A549 (cell line): Measurements from ENCODE around the gene ITFG1.
"Not testable (repeated sequence)": the region's sequence is repeated elsewhere in the genome, so short reads cannot be mapped to it uniquely, and the experiment has no call there.

Experiments
- HDAC2 ChIP-seq: fragments of 200-600 bp; sonication (generic); IDR thresholded peaks from 2 replicates; pipeline ENCODE4 v1.6.1; 2016
- HOXB13 ChIP-seq: fragments of 250-450 bp; sonication (Bioruptor Pico); IDR thresholded peaks from 2 replicates; pipeline ENCODE4 v1.5.0; 2020; ENCODE audit warnings: low read depth, mild to moderate bottlenecking, moderate library complexity
- NR3C1 ChIP-seq: fragments of >200 bp; sonication (Bioruptor Twin); formaldehyde crosslinking; IDR thresholded peaks from 3 replicates; pipeline ENCODE4 v1.6.1; 2017
- POLR2A ChIP-seq: IDR thresholded peaks from 2 replicates; pipeline ENCODE4 v1.6.1; 2012; ENCODE audit warnings: mild to moderate bottlenecking, low read length
- RCOR1 ChIP-seq: fragments of 150-350 bp; IDR thresholded peaks from 2 replicates; pipeline ENCODE4 v1.6.1; 2014; ENCODE audit warnings: antibody characterized with exemption, low read length, low read depth
- TF ChIP-seq, protein P1 (sequence below): fragments of >200 bp; sonication (Bioruptor Twin); formaldehyde crosslinking; IDR thresholded peaks from 3 replicates; pipeline ENCODE4 v1.5.1; 2016
- TF ChIP-seq, protein P2 (sequence below): fragments of 150-350 bp; IDR thresholded peaks from 2 replicates; pipeline ENCODE4 v1.6.1; 2014; ENCODE audit warnings: low read depth, mild to moderate bottlenecking, low read length

DNA sequence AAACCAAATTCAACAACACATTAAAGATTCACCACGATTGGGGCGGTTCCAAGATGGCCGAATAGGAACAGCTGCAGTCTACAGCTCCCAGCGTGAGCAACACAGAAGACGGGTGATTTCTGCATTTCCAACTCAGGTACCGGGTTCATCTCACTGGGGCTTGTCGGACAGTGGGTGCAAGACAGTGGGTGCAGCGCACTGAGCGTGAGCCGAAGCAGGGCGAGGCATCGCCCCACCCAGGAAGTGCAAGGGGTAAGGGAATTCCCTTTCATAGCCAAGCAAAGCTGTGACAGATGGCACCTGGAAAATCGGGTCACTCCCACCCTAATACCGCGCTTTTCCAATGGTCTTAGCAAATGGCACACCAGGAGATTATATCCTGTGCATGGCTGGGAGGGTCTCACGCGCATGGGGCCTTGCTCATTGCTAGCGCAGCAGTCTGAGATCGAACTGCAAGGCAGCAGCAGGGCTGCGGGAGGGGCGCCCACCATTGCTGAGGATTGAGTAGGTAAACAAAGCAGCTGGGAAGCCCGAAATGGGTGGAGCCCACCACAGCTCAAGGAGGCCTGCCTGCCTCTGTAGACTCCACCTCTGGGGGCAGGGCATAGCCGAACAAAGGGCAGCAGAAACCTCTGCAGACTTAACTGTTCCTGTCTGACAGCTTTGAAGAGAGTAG, 113.7 kb downstream of the ITFG1 start:
- TF ChIP-seq, protein P1, sequence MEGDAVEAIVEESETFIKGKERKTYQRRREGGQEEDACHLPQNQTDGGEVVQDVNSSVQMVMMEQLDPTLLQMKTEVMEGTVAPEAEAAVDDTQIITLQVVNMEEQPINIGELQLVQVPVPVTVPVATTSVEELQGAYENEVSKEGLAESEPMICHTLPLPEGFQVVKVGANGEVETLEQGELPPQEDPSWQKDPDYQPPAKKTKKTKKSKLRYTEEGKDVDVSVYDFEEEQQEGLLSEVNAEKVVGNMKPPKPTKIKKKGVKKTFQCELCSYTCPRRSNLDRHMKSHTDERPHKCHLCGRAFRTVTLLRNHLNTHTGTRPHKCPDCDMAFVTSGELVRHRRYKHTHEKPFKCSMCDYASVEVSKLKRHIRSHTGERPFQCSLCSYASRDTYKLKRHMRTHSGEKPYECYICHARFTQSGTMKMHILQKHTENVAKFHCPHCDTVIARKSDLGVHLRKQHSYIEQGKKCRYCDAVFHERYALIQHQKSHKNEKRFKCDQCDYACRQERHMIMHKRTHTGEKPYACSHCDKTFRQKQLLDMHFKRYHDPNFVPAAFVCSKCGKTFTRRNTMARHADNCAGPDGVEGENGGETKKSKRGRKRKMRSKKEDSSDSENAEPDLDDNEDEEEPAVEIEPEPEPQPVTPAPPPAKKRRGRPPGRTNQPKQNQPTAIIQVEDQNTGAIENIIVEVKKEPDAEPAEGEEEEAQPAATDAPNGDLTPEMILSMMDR = not testable (repeated sequence)
- TF ChIP-seq POLR2A, HOXB13, HDAC2, NR3C1, RCOR1: not testable (repeated sequence)
- TF ChIP-seq, protein P2, sequence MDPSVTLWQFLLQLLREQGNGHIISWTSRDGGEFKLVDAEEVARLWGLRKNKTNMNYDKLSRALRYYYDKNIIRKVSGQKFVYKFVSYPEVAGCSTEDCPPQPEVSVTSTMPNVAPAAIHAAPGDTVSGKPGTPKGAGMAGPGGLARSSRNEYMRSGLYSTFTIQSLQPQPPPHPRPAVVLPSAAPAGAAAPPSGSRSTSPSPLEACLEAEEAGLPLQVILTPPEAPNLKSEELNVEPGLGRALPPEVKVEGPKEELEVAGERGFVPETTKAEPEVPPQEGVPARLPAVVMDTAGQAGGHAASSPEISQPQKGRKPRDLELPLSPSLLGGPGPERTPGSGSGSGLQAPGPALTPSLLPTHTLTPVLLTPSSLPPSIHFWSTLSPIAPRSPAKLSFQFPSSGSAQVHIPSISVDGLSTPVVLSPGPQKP = not testable (repeated sequence)
